CD14-positive monocyte (primary cell): Measurements from ENCODE around the gene TOGARAM1. TPM values are rescaled to one million over a fixed set of nuclear protein-coding genes. Genes with fewer than 3 reads are reported as not detected.

ENCODE experiments used
- DNase-seq, 3 donors: peaks; one replicate each; pipeline ENCODE4 v3.0.0-alpha.2; 2011 to 2022
- H2AFZ ChIP-seq: 2 replicates; pipeline ENCODE4 v1.6.0; 2012; ENCODE audit warnings: mild to moderate bottlenecking, low read depth, low read length, inconsistent platforms; ENCODE audit not compliant: insufficient read depth, poor library complexity, severe bottlenecking
- H3K27ac ChIP-seq, 2 donors: 1 replicate in 1 of 2; 2 replicates in 1 of 2; pipeline ENCODE4 v1.5.1; 2012 to 2013; ENCODE audit warnings: low read length in 2 of 2, control low read depth in 1 of 2, inconsistent platforms in 1 of 2, low read depth in 1 of 2, mild to moderate bottlenecking in 1 of 2
- H3K27me3 ChIP-seq, 2 donors: one replicate each; pipeline versions ENCODE4 v1.6.0 to v1.6.1; 2011 to 2013; ENCODE audit warnings: low read length in 2 of 2; ENCODE audit not compliant: control insufficient read depth in 2 of 2, insufficient read depth in 2 of 2
- H3K36me3 ChIP-seq, 2 donors: replicated peaks in 1 of 2; 1 replicate in 1 of 2; 2 replicates in 1 of 2; pipeline versions ENCODE4 v1.5.1 to v1.6.1; 2012 to 2013; ENCODE audit warnings: low read length in 2 of 2, control low read depth in 1 of 2, inconsistent platforms in 1 of 2, mild to moderate bottlenecking in 1 of 2; ENCODE audit not compliant: insufficient read depth in 2 of 2, control insufficient read depth in 1 of 2
- H3K4me1 ChIP-seq, 2 donors: 1 replicate in 1 of 2; 2 replicates in 1 of 2; pipeline versions ENCODE4 v1.5.1 to v1.6.1; 2012 to 2013; ENCODE audit warnings: low read length in 2 of 2, control low read depth in 1 of 2, inconsistent platforms in 1 of 2, mild to moderate bottlenecking in 1 of 2, moderate library complexity in 1 of 2; ENCODE audit not compliant: insufficient read depth in 2 of 2, control insufficient read depth in 1 of 2
- H3K4me2 ChIP-seq: replicated peaks from 2 replicates; pipeline ENCODE3; 2012; ENCODE audit warnings: low read length, moderate library complexity, mild to moderate bottlenecking; ENCODE audit not compliant: poor library complexity, severe bottlenecking; ENCODE audit errors: extremely low read depth
- H3K4me3 ChIP-seq, 3 experiments: fragments of 200-600 bp in 1 of 3; sonication (generic) in 1 of 3; replicated peaks in 1 of 3; 1 replicate in 2 of 3; 2 replicates in 1 of 3; pipeline ENCODE4 v1.5.1; 2011 to 2013; ENCODE audit warnings: low read length in 3 of 3, mild to moderate bottlenecking in 3 of 3, control low read depth in 2 of 3, low read depth in 2 of 3, inconsistent platforms in 1 of 3, moderate library complexity in 1 of 3
- H3K79me2 ChIP-seq: 2 replicates; pipeline ENCODE4 v1.6.0; 2012; ENCODE audit warnings: mild to moderate bottlenecking, control low read depth, inconsistent platforms, low read length, moderate library complexity; ENCODE audit not compliant: insufficient read depth
- H3K9ac ChIP-seq: 2 replicates; pipeline ENCODE4 v1.6.0; 2017; ENCODE audit warnings: low read length, mild to moderate bottlenecking; ENCODE audit not compliant: insufficient read depth, poor library complexity, severe bottlenecking
- H3K9me3 ChIP-seq, 2 donors: replicated peaks in 1 of 2; 1 replicate in 1 of 2; 2 replicates in 1 of 2; pipeline versions ENCODE4 v1.5.1 to v1.6.1; 2012 to 2013; ENCODE audit warnings: low read length in 2 of 2, control low read depth in 1 of 2; ENCODE audit not compliant: control insufficient read depth in 1 of 2, insufficient read depth in 1 of 2
- H4K20me1 ChIP-seq: 2 replicates; pipeline ENCODE4 v1.6.0; 2012; ENCODE audit warnings: mild to moderate bottlenecking, low read length, control low read depth, moderate library complexity; ENCODE audit not compliant: insufficient read depth
- H3K27ac Mint-ChIP-seq, 7 donors: one replicate each; pipeline ENCODE4 v1.8.0; 2020; ENCODE audit warnings: mild to moderate bottlenecking in 7 of 7, mixed read lengths in 7 of 7, moderate library complexity in 6 of 7, inconsistent platforms in 2 of 7
- H3K27me3 Mint-ChIP-seq, 3 donors: one replicate each; pipeline ENCODE4 v1.8.0; 2021 to 2022; ENCODE audit warnings: low read depth in 3 of 3, mild to moderate bottlenecking in 3 of 3, mixed read lengths in 3 of 3, moderate library complexity in 3 of 3, inconsistent platforms in 1 of 3
- H3K36me3 Mint-ChIP-seq, 2 donors: one replicate each; pipeline ENCODE4 v1.8.0; 2020; ENCODE audit warnings: mixed read lengths in 2 of 2, inconsistent platforms in 1 of 2, mild to moderate bottlenecking in 1 of 2
- H3K4me1 Mint-ChIP-seq: one replicate; pipeline ENCODE4 v1.8.0; 2020; ENCODE audit warnings: mild to moderate bottlenecking, mixed read lengths
- H3K4me3 Mint-ChIP-seq, 2 donors: one replicate each; pipeline ENCODE4 v1.8.0; 2020; ENCODE audit warnings: mild to moderate bottlenecking in 2 of 2, mixed read lengths in 2 of 2, moderate library complexity in 1 of 2
- H3K9me3 Mint-ChIP-seq, 7 donors: one replicate each; pipeline ENCODE4 v1.8.0; 2020 to 2022; ENCODE audit warnings: mixed read lengths in 7 of 7, mild to moderate bottlenecking in 6 of 7, moderate library complexity in 6 of 7, inconsistent platforms in 2 of 7
- CTCF ChIP-seq: fragments of 200-600 bp; IDR thresholded peaks from one replicate; pipeline ENCODE4 v1.8.0; 2022; ENCODE audit warnings: antibody characterized with exemption, mild to moderate bottlenecking
- WGBS: methylation state at CpG from one replicate; pipeline ENCODE4 v1.1.5; 2013; ENCODE audit warnings: missing lambda C conversion rate; ENCODE audit not compliant: insufficient coverage; 5-methylcytosine and 5-hydroxymethylcytosine counted together
- intact Hi-C, 2 donors: fragments of 100-400 bp; cut with micrococcal nuclease; formaldehyde crosslinking; loops; one replicate each; pipeline versions ENCODE4 v1.15.0 to v1.15.1; 2023
- polyA plus RNA-seq, 3 donors: library from polyadenylated mRNA; depleted of rRNA in 1 of 3; unstranded in 2 of 3; stranded (reverse) in 1 of 3; fragments of 300-500 nt in 2 of 3; fragments of >200 nt in 1 of 3; fragmentation: Illumina TruSeq in 2 of 3; gene quantifications; 1 replicate in 2 of 3; 2 replicates in 1 of 3; pipeline ENCODE4 v1.2.3, GENCODE V29; 2012 to 2021

Gene TOGARAM1
- polyA plus RNA-seq, 3 donors, result 2.6 to 3.8 (median 3.4) TPM

- peak overlapping the region; percentile 99 for H2AFZ ChIP-seq
Observed at GRCh38 chr14:44961151-44961553, 838 bp upstream of the TOGARAM1 start.

More at GRCh38 chr14:44961151-44961553, 838 bp upstream of the TOGARAM1 start:
- intact Hi-C loops, result loop anchor here (5.0 to 10.0 kb wide), 5 partner anchors 64 to 291 kb away; partner anchors contain the start of genes PRPF39 (in 2 of the 2), FANCM (in 1 of the 2) and MIS18BP1 (in 1 of the 2)
- H3K4me2 ChIP-seq, result peak overlapping the region; percentile 96
- no peaks in the 10 kb centered on the region for H3K27me3 Mint-ChIP-seq
- H3K27me3 ChIP-seq, result no peaks in the 10 kb centered on the region
- H3K27ac Mint-ChIP-seq, result no peak overlapping the region
- peaks cover 0 to 5% of the 10 kb centered on the region in 2 donors for H3K9me3 ChIP-seq
- H4K20me1 ChIP-seq, result peaks cover 31% of the 10 kb centered on the region
- peaks cover 0 to 20% (median 7%) of the 10 kb centered on the region in 7 donors for H3K9me3 Mint-ChIP-seq
- H3K4me1 Mint-ChIP-seq, result peaks cover 47% of the 10 kb centered on the region
- peak overlapping the region; percentile 85 to 94 for H3K27ac ChIP-seq
- H3K4me3 Mint-ChIP-seq, result no peak overlapping the region
- DNase-seq, result peak; percentile 38 to 57 (median 41)
- H3K36me3 ChIP-seq, result no peaks in the 10 kb centered on the region
- 6% methylated on average over 3 of the region's 14 CpGs for WGBS
- H3K9ac ChIP-seq, result peak overlapping the region; percentile 85
- peaks cover 34 to 56% of the 10 kb centered on the region in 2 donors for H3K4me1 ChIP-seq
- TF ChIP-seq CTCF, result no peak
- H3K79me2 ChIP-seq, result peaks cover 92% of the 10 kb centered on the region
- peaks cover 0 to 3% of the 10 kb centered on the region in 2 donors for H3K36me3 Mint-ChIP-seq
- peak overlapping the region; percentile 80 to 97 (median 85) for H3K4me3 ChIP-seq
